Colonic mucosa (tissue), 4 donors: ENCODE data around the gene AMIGO3. TPM values are rescaled to one million over a fixed set of nuclear protein-coding genes. Genes with fewer than 3 reads are reported as not detected.

ENCODE experiments used
- DNase-seq: peaks from one replicate; pipeline ENCODE4 v3.0.0-alpha.2; 2020
- H3K27ac ChIP-seq: fragments of 200-600 bp; one replicate; pipeline ENCODE4 v1.8.0; 2021
- H3K27me3 ChIP-seq: fragments of 200-600 bp; one replicate; pipeline ENCODE4 v1.8.0; 2021
- H3K36me3 ChIP-seq: fragments of 200-600 bp; one replicate; pipeline ENCODE4 v1.8.0; 2021
- H3K4me1 ChIP-seq: fragments of 200-600 bp; one replicate; pipeline ENCODE4 v1.8.0; 2021; ENCODE audit warnings: mild to moderate bottlenecking
- H3K4me3 ChIP-seq: fragments of 200-600 bp; one replicate; pipeline ENCODE4 v1.8.0; 2021
- H3K9ac ChIP-seq, 2 donors: one replicate each; pipeline ENCODE4 v1.7.0; 2013; ENCODE audit warnings: control low read depth in 2 of 2, low read depth in 2 of 2, low read length in 2 of 2
- H3K9me3 ChIP-seq: fragments of 200-600 bp; one replicate; pipeline ENCODE4 v1.8.0; 2021
- CTCF ChIP-seq: fragments of 200-600 bp; IDR thresholded peaks from one replicate; pipeline ENCODE4 v1.8.0; 2022; ENCODE audit warnings: antibody characterized with exemption, mild to moderate bottlenecking
- intact Hi-C: fragments of 100-400 bp; cut with DNase I; formaldehyde crosslinking; loops from one replicate; pipeline ENCODE4 v1.14.1; 2022
- total RNA-seq, 2 donors: library from RNA; stranded (reverse); fragmentation: NEBNext Ultra II Directional in 1 of 2; extraction: Animal tissue kit (Norgen Biotek cat#: 25700) in 1 of 2; gene quantifications; one replicate each; pipeline ENCODE4 v1.2.1, GENCODE V29; 2021
- donor health status: healthy.
- donor health status: DM: no; HTN: no; CAD: no.
- donor health status: DM: no; HTN: no; CAD: no.

Gene AMIGO3
- total RNA-seq, 2 donors from 2014 or later = 0.16 TPM; not detected in 1

DNA sequence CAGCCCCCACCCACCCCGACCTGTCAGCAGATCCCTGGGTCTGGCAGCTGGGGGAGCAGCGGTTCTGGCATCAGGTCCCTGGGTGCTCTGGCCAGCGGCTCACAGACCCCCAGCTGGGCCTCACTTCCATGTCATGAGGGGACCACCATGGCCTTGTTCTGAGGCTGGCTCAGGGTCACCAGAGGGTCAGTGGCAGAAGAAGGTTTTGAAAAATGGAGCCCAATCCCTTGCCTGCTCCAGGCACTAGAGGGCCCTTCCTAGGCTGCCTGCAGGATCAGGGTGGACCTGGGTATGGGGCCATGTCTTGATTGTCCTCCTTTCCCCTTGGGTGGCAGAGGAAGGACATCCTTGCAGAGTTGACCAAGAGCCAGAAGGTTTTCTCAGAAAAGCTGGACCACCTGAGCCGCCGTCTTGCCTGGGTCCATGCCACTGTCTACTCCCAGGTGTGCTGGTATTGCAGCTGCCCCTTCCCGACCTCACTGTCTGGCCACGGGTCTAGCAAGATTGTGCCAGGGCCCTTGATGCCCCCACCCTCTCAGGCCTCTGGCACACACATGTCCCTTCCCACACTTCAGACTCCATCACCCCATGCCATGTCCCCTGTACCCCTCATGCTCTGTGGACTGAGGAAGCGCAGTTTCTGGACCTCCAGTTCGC is 12.9 kb downstream of the AMIGO3 start:
- intact Hi-C loops = loop anchor here (10.0 kb wide), 1 partner anchor 198 kb away; the partner anchor contains the start of gene MST1R
- no peaks in the 10 kb centered on the region for H3K27me3 ChIP-seq
- no peak overlapping the region for H3K4me3 ChIP-seq
- TF ChIP-seq CTCF = no peak
- no peak overlapping the region for H3K9ac ChIP-seq
- H3K36me3 ChIP-seq = no peaks in the 10 kb centered on the region
- H3K27ac ChIP-seq = no peak overlapping the region
- no peak for DNase-seq
- H3K4me1 ChIP-seq = no peaks in the 10 kb centered on the region
- H3K9me3 ChIP-seq = no peaks in the 10 kb centered on the region

DNA sequence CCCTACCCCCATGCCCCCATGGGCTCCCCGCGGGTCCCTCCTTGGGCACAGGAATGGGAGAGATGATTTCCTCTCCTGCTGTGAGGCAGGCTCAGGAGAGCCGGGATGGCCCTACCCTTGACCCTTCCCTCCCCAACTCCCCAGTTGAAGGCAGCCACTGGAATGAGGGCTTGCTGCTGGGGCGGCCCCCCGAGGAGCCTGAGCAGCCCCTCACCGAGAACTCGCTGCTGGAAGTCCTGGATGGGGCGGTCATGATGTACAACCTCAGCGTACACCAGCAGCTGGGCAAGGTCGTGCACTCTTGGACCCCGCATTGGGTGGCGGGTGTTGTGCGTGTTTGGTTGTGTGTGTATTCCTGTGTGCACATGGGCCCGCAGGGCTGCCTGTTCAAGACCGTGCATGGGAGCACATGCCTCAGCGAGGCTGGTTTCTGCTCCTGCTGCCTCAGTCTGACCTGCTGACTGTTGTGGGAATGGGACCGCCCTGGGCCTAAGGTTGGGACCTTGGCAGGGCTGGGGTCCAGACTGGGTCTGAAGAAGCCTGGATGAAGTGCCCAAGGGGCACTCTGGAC is 14.0 kb downstream of the AMIGO3 start:
- H3K36me3 ChIP-seq = no peaks in the 10 kb centered on the region
- intact Hi-C loops = loop anchor here (10.0 kb wide), 1 partner anchor 199 kb away; the partner anchor contains the start of gene MST1R
- no peak for DNase-seq

GRCh38 chr3:49704629-49705028 is 14.9 kb downstream of the AMIGO3 start:
- H3K9me3 ChIP-seq = no peaks in the 10 kb centered on the region
- H3K27me3 ChIP-seq = no peaks in the 10 kb centered on the region
- no peak overlapping the region for H3K9ac ChIP-seq
- H3K4me3 ChIP-seq = no peak overlapping the region
- intact Hi-C loops = loop anchor here (10.0 kb wide), 1 partner anchor 200 kb away; the partner anchor contains the start of gene MST1R
- no peak overlapping the region for H3K27ac ChIP-seq
- no peak for DNase-seq
- no peaks in the 10 kb centered on the region for H3K36me3 ChIP-seq
- no peaks in the 10 kb centered on the region for H3K4me1 ChIP-seq
- TF ChIP-seq CTCF = no peak

More for the DNA sequence above, 14.0 kb downstream of the AMIGO3 start:
- Histone ChIP-seq H3K4me3 (no peak overlapping the region), H3K27me3 (no peaks in the 10 kb centered on the region), H3K9ac (no peak overlapping the region), H3K27ac (no peak overlapping the region), H3K4me1 (no peaks in the 10 kb centered on the region), H3K9me3 (no peaks in the 10 kb centered on the region)
- no peak for TF ChIP-seq CTCF

- no peak for TF ChIP-seq CTCF
- H3K4me3 ChIP-seq = no peak overlapping the region
- intact Hi-C loops = loop anchor here (2.0 to 10.0 kb wide), 2 partner anchors 135 to 201 kb away; partner anchors contain the start of gene MST1R
- no peaks in the 10 kb centered on the region for H3K9me3 ChIP-seq
- no peaks in the 10 kb centered on the region for H3K4me1 ChIP-seq
- no peak overlapping the region for H3K27ac ChIP-seq
- no peaks in the 10 kb centered on the region for H3K36me3 ChIP-seq
- DNase-seq = no peak
- H3K9ac ChIP-seq = no peak overlapping the region
- no peaks in the 10 kb centered on the region for H3K27me3 ChIP-seq
These were observed 15.5 kb downstream of the AMIGO3 start for GRCh38 chr3:49703956-49704355.

DNA sequence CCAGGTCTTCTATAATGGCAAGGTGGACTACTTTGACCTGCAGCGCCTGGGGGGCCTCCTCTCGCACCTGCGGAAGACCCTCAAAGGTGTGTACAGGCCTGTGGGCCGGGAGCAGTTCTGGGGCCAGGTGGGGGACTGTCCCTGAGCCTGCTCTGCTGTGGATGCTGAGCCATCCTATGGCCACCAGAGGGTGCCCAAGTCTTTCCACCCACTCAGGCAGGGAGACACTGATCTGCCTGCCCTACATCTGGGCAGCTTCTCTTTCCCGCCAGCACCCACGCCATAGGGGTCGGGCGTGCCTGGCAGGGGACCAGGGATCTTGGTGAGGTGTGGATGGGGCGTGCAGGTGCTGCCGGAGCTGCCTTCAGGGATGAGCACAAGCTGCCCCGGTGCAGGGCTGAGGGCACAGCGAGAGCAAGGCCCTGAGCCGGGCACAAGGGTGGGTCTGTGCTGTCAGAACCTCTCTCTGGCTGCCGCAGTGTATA is 16.0 kb downstream of the AMIGO3 start:
- no peak overlapping the region for H3K9ac ChIP-seq
- H3K9me3 ChIP-seq = no peaks in the 10 kb centered on the region
- intact Hi-C loops = loop anchor here (2.0 to 10.0 kb wide), 2 partner anchors 135 to 201 kb away; partner anchors contain the start of gene MST1R
- H3K4me1 ChIP-seq = no peaks in the 10 kb centered on the region
- peak; percentile 65 for DNase-seq
- H3K27ac ChIP-seq = no peak overlapping the region
- H3K36me3 ChIP-seq = no peaks in the 10 kb centered on the region
- no peak overlapping the region for H3K4me3 ChIP-seq
- TF ChIP-seq CTCF = peak; percentile 88
- no peaks in the 10 kb centered on the region for H3K27me3 ChIP-seq
